Measurements from ENCODE around the gene AK4.
"Not testable (repeated sequence)": the region's sequence is repeated elsewhere in the genome, so short reads cannot be mapped to it uniquely, and the experiment has no call there.

AK4 gene

GRCh38 chr1:65148178-65148547 is at the start of gene AK4:
TSS of gene AK4 (plus strand) at chr1:65148203. CDS start at chr1:65148408, 205 bp downstream.
- not testable (repeated sequence) for DNase-seq (ENCODE audit: low read depth in 3 of 3, low spot score in 1 of 3)

DNA sequence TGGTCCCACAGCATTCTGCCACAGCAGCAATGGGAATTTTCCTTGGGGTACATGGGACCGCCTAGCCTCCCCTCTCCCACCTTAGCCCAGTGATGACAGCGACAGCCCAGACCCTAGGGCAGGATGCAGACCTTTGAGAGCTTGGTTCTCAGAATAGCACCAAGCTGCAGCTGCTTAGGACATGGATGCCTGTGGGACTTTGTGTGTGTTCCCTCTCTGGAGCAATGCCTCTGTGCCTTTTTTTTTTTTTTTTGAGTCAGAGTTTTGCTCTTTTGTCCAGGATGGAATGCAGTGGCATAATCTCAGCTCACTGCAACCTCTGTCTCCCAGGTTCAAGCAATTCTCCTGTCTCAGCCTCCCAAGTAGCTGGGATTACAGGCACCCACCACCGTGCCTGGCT is 44.2 kb upstream of the AK4 start:
- DNase-seq (ENCODE audit: low read depth in 3 of 3, low spot score in 1 of 3) = no peak

GRCh38 chr1:65104854-65105534 is 43.0 kb upstream of the AK4 start:
- DNase-seq (ENCODE audit: low read depth in 3 of 3, low spot score in 1 of 3) = no peak

GRCh38 chr1:65105596-65105995 is 42.4 kb upstream of the AK4 start:
- DNase-seq (ENCODE audit: low read depth in 3 of 3, low spot score in 1 of 3) = no peak

- no peak for DNase-seq (ENCODE audit: low read depth in 3 of 3, low spot score in 1 of 3)
Observed at GRCh38 chr1:65108025-65108642, 39.9 kb upstream of the AK4 start.

GRCh38 chr1:65109487-65109886 is 38.5 kb upstream of the AK4 start:
- DNase-seq (ENCODE audit: low read depth in 3 of 3, low spot score in 1 of 3) = no peak

- DNase-seq (ENCODE audit: low read depth in 3 of 3, low spot score in 1 of 3) = no peak
Observed at GRCh38 chr1:65112811-65113210, 35.2 kb upstream of the AK4 start.

DNA sequence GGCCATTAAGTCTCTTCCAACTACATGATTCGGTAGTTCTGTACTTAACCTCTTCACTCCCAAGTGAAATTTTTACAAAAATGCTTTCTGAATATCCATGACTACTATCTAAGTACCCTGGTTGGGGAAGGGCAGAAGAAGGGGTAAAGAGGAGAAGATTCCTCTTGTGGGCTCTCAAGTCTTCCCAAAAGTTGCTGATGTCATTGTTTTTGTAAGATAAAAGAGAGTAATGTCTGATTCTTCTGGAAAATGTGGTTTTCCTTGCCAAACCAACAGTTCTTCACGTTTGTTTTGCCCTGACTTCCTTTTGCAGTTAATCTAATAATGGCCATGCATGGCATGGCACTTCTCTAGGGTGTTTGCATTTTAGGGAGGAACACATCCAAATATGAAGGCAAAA is 34.7 kb upstream of the AK4 start:
- no peak for DNase-seq (ENCODE audit: low read depth in 3 of 3, low spot score in 1 of 3)

GRCh38 chr1:65114322-65114721 is 33.7 kb upstream of the AK4 start:
- no peak for DNase-seq (ENCODE audit: low read depth in 3 of 3, low spot score in 1 of 3)

DNA sequence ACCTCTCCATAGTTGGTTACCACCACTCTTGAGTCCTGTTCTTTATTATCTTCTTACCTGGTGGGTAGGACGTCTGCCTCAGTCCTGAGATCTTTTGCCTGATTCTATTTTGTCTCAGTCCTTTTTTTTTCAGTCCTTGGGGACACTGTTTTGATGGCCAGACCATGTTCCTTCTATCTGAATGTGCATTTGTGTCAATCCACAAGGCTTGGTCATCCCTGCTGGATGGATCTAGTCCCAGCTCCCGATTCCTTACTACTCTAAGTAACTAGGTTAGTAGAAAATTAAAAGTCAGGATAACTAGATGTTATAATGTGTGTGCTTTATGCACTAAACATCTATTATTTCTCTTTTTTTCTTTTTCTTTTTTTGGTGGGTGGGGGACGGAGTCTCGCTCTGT is 28.1 kb upstream of the AK4 start:
- DNase-seq (ENCODE audit: low read depth in 3 of 3, low spot score in 1 of 3) = no peak

GRCh38 chr1:65129104-65129503 is 18.9 kb upstream of the AK4 start:
- not testable (repeated sequence) for DNase-seq (ENCODE audit: low read depth in 3 of 3, low spot score in 1 of 3)

- no peak for DNase-seq (ENCODE audit: low read depth in 3 of 3, low spot score in 1 of 3)
Observed at GRCh38 chr1:65138524-65138923, 9.5 kb upstream of the AK4 start.

- not testable (repeated sequence) for DNase-seq (ENCODE audit: low read depth in 3 of 3, low spot score in 1 of 3)
Observed at GRCh38 chr1:65139793-65140192, 8.2 kb upstream of the AK4 start.

GRCh38 chr1:65141394-65141793 is 6.6 kb upstream of the AK4 start:
- no peak for DNase-seq (ENCODE audit: low read depth in 3 of 3, low spot score in 1 of 3)

GRCh38 chr1:65141918-65142317 is 6.1 kb upstream of the AK4 start:
- no peak for DNase-seq (ENCODE audit: low read depth in 3 of 3, low spot score in 1 of 3)

DNA sequence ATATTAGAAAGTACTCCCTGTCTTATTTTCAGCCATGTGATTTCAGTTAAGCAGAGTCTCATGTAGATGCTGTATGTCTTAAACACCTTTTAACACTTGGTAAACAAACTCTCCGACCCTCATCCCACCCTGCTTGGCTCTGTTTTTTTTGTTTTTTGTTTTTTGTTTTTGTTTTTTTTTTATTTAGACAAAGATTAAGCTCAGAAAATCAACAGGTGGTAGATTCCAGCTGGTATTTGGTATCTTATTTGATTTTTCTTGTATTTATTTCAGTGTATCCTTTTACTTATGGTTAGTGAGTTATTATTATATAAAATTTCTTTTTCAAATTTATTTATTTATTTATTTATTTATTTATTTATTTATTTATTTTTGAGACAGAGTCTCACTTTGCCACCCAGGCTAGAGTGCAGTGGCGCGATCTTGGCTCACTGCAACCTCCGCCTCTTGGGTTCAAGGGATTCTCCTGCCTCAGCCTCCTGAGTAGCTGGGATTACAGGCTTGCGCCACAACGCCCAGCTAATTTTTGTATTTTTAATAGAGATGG is 4.8 kb upstream of the AK4 start:
- DNase-seq (ENCODE audit: low read depth in 3 of 3, low spot score in 1 of 3) = not testable (repeated sequence)

GRCh38 chr1:65146908-65147423 is 1.0 kb upstream of the AK4 start:
- DNase-seq (ENCODE audit: low read depth in 3 of 3, low spot score in 1 of 3) = no peak

DNA sequence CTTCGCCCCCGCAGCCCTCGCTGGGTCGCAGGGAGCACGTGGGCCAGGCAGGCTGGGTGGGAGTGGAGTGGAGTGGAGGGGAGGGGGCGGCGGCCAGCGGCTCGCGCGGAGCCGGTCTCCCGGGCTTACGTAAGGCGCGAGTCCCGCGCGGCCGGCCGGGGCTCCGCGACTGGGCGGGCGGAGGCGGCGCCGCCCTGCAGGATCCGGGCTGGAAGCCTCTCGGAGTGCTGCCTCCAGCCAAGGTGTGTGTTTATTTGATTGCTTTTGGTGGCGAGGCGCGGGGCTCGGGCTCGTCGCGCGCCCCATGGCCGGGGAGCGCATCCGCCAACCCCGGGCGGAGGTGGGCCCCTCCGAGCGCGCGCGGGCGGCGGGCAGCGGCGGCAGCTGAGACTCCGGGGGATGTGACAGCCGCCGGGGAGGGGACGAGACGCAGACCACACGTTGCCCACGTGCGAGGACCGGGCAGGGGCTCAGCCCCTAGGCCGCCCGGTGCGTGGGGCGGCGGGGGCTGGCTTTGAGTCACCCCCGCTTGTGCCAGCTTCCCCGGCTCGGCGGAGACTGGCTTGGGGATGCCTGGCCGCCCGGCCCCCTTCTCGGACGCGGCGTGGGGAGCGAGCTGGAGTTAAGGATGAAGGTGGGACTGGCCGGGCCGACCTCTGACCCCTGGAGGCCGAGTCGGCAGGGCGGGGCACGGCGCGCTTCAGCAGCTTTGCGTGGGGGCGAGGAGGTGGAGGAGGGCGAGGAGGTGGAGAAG is 402 bp upstream of the AK4 start:
- DNase-seq (ENCODE audit: low read depth in 3 of 3, low spot score in 1 of 3) = peak in 1 of 3 donors; percentile 4

GRCh38 chr1:65148548-65149350 is 746 bp downstream of the AK4 start:
- peak in 1 of 3 donors; percentile 6 for DNase-seq (ENCODE audit: low read depth in 3 of 3, low spot score in 1 of 3)

DNA sequence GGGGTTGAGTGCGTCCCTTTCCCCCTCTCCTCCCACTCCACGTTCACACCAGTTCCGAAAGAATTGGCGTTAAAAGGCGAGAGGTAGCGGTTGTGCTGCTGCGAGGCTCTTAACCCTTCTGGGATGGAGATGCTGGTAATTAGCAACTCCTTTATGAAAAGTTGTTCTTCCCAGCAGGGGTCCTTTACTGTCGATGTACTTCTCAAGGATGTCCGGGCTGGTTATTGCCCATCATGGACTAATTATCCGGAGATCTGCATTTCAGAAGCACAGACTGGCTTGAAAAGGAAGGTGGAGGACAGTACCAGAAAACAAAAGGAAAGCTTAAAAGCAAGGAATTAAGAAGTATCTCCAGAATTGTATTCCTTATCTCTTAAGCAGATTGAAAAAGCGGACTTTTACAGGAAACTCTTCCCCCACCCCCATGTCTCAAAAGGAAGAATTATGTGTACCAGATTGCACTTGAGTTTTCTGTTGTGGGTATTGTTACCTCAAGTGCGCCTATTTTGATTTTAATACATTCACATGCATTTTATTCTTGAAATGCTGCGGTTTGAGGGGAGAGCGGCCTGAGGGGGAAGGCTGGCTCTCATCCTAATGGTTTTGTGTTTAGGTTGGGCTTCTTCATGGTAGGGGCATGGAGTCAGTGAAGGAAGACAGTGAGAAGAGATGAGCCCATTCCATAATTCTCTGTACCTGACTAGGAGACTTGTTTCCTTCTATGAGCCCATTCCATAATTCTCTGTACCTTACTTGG is 1.5 kb downstream of the AK4 start:
- no peak for DNase-seq (ENCODE audit: low read depth in 3 of 3, low spot score in 1 of 3)
